GM12801 (cell line): Measurements from ENCODE around the gene PRR5L.

Source experiments
- CTCF ChIP-seq: IDR thresholded peaks from one replicate; pipeline ENCODE4 v1.5.1; 2011; ENCODE audit warnings: control low read depth; ENCODE audit not compliant: insufficient read length; ENCODE audit errors: extremely low read depth

PRR5L gene

GRCh38 chr11:36258730-36259360 lies 37.2 kb upstream of the PRR5L start:
- no peak for TF ChIP-seq CTCF

DNA sequence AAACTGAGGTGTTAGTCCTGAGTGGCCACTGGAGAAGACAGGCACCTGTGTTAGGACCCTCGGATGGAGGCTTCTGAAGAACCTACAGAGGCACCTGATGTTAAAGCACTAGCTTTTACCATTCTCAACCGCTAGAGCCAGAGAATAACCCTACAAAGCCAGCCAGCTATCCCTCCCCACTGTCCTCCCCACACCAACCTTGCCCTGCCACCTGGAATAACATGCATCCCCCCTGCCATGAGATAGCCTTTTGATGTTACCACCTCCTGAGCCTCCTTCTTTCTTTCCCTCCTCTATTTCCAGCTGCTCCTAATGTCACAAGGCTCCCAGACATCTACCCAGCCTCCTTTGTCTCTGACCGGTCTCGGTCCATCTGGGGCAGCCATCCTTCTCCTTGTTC lies 35.0 kb upstream of the PRR5L start:
- no peak for TF ChIP-seq CTCF

GRCh38 chr11:36264011-36264972 lies 31.8 kb upstream of the PRR5L start:
- no peak for TF ChIP-seq CTCF

- TF ChIP-seq CTCF = no peak
These were observed 31.1 kb upstream of the PRR5L start for GRCh38 chr11:36264973-36265344.

- no peak for TF ChIP-seq CTCF
These were observed 30.1 kb upstream of the PRR5L start for GRCh38 chr11:36265793-36266628.

GRCh38 chr11:36266767-36267166 lies 29.3 kb upstream of the PRR5L start:
- TF ChIP-seq CTCF = no peak

- TF ChIP-seq CTCF = no peak
These were observed 27.6 kb upstream of the PRR5L start for GRCh38 chr11:36268337-36268985.
